Measurements from ENCODE around the gene CLECL1. TPM values are rescaled to one million over a fixed set of nuclear protein-coding genes. Genes with fewer than 3 reads are reported as not detected.

The CLECL1 gene
- total RNA-seq, 1 donor from 2014 or later = not detected

DNA sequence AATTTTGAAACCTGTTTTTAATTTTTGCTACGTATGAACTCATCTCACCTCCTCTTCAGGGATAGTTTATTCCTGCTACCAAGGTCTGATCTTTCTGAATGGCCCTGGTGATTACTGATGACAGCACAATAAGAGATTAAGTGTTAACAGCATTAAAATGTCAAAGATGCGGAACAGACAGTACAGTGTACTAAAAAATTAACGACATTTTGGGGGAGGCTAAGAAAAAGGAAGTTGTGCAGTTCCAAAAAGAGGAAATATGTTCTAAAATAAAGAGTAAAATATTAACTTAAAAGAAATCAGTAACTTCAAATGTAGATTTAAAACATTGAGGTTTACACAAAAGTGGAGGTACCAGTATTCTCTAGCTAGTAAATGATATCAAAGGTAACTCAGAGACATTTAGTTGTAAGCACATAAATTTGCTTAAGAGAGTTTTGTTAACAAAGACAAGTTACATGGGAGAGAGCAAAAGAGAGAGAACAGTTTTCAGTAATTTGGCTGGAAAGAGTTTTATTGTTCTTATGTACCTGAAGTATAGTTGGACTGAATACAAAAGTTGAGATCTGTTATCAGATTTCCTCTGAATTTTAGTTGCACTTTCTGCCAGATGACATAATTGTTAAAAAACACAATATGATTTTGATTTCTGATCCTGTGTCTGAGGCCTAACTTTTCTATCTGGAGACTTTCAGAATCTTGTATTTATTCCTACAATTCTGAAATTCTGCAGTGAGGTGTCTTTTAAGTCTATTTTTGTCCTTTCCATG, 4.2 kb upstream of the CLECL1 start:
- no peak overlapping the region for H2AFZ ChIP-seq (ENCODE audit: low read depth, low read length)
- FAIRE-seq = no peak
- Mint-ChIP-seq H3K27me3 (ENCODE audit: low read depth, unreplicated experiment) (no peaks in the 10 kb centered on the region), H3K4me1 (ENCODE audit: low read depth, unreplicated experiment) (no peaks in the 10 kb centered on the region), H3K9me3 (ENCODE audit: unreplicated experiment) (no peaks in the 10 kb centered on the region), H3K4me3 (ENCODE audit: unreplicated experiment) (no peak overlapping the region), H3K36me3 (ENCODE audit: low read depth, unreplicated experiment) (no peaks in the 10 kb centered on the region), H3K27ac (ENCODE audit: unreplicated experiment) (no peak overlapping the region)
- no peak overlapping the region for H3K9ac ChIP-seq (ENCODE audit: low read length)
- TF ChIP-seq CTCF (IDR thresholded peaks at IDR 0.05; ENCODE audit: insufficient read depth, low read depth, low read length) (no peak), EZH2 (IDR thresholded peaks at IDR 0.05; ENCODE audit: insufficient read depth, low read length) (no peak)
- no peaks in the 10 kb centered on the region for H3K36me3 ChIP-seq (ENCODE audit: insufficient read depth, low read length)
- H3K79me2 ChIP-seq (ENCODE audit: insufficient read depth, low read length) = no peaks in the 10 kb centered on the region
- no peak for DNase-seq (ENCODE audit: low read depth)
- no peaks in the 10 kb centered on the region for H3K9me3 ChIP-seq (ENCODE audit: insufficient read depth, low read depth, low read length)
- H3K27me3 ChIP-seq (ENCODE audit: insufficient read depth, low read length) = peaks cover under 1% of the 10 kb centered on the region
- no peaks in the 10 kb centered on the region for H4K20me1 ChIP-seq (ENCODE audit: insufficient read depth, low read length)
- H3K4me3 ChIP-seq (ENCODE audit: insufficient read depth, low read depth, low read length) = no peak overlapping the region
- no peak overlapping the region for H3K27ac ChIP-seq (ENCODE audit: low read depth, low read length)
- H3K4me2 ChIP-seq (ENCODE audit: low read length) = no peak overlapping the region
- H3K4me1 ChIP-seq (ENCODE audit: insufficient read depth, low read length) = no peaks in the 10 kb centered on the region

GRCh38 chr12:9735601-9736000, 2.7 kb upstream of the CLECL1 start:
- Histone ChIP-seq H3K4me2 (ENCODE audit: low read length) (no peak overlapping the region), H2AFZ (ENCODE audit: low read depth, low read length) (no peak overlapping the region), H3K9ac (ENCODE audit: low read length) (no peak overlapping the region), H3K4me3 (ENCODE audit: insufficient read depth, low read depth, low read length) (no peak overlapping the region), H3K27me3 (ENCODE audit: insufficient read depth, low read length) (no peaks in the 10 kb centered on the region), H3K9me3 (ENCODE audit: insufficient read depth, low read depth, low read length) (no peaks in the 10 kb centered on the region), H3K27ac (ENCODE audit: low read depth, low read length) (no peak overlapping the region), H4K20me1 (ENCODE audit: insufficient read depth, low read length) (no peaks in the 10 kb centered on the region), H3K79me2 (ENCODE audit: insufficient read depth, low read length) (no peaks in the 10 kb centered on the region), H3K36me3 (ENCODE audit: insufficient read depth, low read length) (no peaks in the 10 kb centered on the region), H3K4me1 (ENCODE audit: insufficient read depth, low read length) (no peaks in the 10 kb centered on the region)
- H3K27me3 Mint-ChIP-seq (ENCODE audit: low read depth, unreplicated experiment) = no peaks in the 10 kb centered on the region
- no peak overlapping the region for H3K4me3 Mint-ChIP-seq (ENCODE audit: unreplicated experiment)
- no peaks in the 10 kb centered on the region for H3K4me1 Mint-ChIP-seq (ENCODE audit: low read depth, unreplicated experiment)
- TF ChIP-seq CTCF (IDR thresholded peaks at IDR 0.05; ENCODE audit: insufficient read depth, low read depth, low read length) (no peak), EZH2 (IDR thresholded peaks at IDR 0.05; ENCODE audit: insufficient read depth, low read length) (no peak)
- no peaks in the 10 kb centered on the region for H3K9me3 Mint-ChIP-seq (ENCODE audit: unreplicated experiment)
- no peak overlapping the region for H3K27ac Mint-ChIP-seq (ENCODE audit: unreplicated experiment)
- no peak for FAIRE-seq
- H3K36me3 Mint-ChIP-seq (ENCODE audit: low read depth, unreplicated experiment) = no peaks in the 10 kb centered on the region
- no peak for DNase-seq (ENCODE audit: low read depth)

DNA sequence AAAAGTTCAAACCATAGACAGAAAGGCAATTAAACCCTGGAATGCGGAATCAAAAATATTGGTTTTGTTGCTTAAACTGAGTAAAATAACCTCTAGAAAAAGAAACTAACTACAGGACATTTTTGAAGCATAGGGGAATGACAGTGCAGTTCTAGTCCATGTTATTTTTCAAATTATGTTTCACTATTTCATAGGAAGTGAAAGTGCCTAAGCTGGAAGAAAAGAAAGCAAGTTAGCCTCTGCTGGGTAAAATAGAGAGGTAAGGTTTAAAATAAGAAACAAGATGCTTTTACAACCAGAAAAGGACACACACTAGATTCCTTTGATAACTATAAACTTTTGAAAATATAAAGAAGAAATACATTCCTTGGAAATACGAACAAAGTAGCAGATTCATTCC, 1.1 kb downstream of the CLECL1 start:
- Mint-ChIP-seq H3K9me3 (ENCODE audit: unreplicated experiment) (no peaks in the 10 kb centered on the region), H3K27ac (ENCODE audit: unreplicated experiment) (no peak overlapping the region), H3K4me1 (ENCODE audit: low read depth, unreplicated experiment) (no peaks in the 10 kb centered on the region), H3K27me3 (ENCODE audit: low read depth, unreplicated experiment) (no peaks in the 10 kb centered on the region), H3K36me3 (ENCODE audit: low read depth, unreplicated experiment) (no peaks in the 10 kb centered on the region), H3K4me3 (ENCODE audit: unreplicated experiment) (no peak overlapping the region)
- Histone ChIP-seq H3K36me3 (ENCODE audit: insufficient read depth, low read length) (no peaks in the 10 kb centered on the region), H3K79me2 (ENCODE audit: insufficient read depth, low read length) (no peaks in the 10 kb centered on the region), H3K9ac (ENCODE audit: low read length) (no peak overlapping the region), H3K9me3 (ENCODE audit: insufficient read depth, low read depth, low read length) (no peaks in the 10 kb centered on the region), H3K27me3 (ENCODE audit: insufficient read depth, low read length) (no peaks in the 10 kb centered on the region), H3K4me3 (ENCODE audit: insufficient read depth, low read depth, low read length) (no peak overlapping the region), H2AFZ (ENCODE audit: low read depth, low read length) (no peak overlapping the region), H3K27ac (ENCODE audit: low read depth, low read length) (no peak overlapping the region), H3K4me1 (ENCODE audit: insufficient read depth, low read length) (no peaks in the 10 kb centered on the region), H3K4me2 (ENCODE audit: low read length) (no peak overlapping the region), H4K20me1 (ENCODE audit: insufficient read depth, low read length) (no peaks in the 10 kb centered on the region)
- no peak for DNase-seq (ENCODE audit: low read depth)
- FAIRE-seq = no peak
- no peak for TF ChIP-seq CTCF (IDR thresholded peaks at IDR 0.05; ENCODE audit: insufficient read depth, low read depth, low read length)
- TF ChIP-seq EZH2 (IDR thresholded peaks at IDR 0.05; ENCODE audit: insufficient read depth, low read length) = no peak

Measured in astrocyte (in vitro differentiated cells and primary cell).